ENCODE data around the gene S100A8.
"Not testable (repeated sequence)": the region's sequence is repeated elsewhere in the genome, so short reads cannot be mapped to it uniquely, and the experiment has no call there.

DNA sequence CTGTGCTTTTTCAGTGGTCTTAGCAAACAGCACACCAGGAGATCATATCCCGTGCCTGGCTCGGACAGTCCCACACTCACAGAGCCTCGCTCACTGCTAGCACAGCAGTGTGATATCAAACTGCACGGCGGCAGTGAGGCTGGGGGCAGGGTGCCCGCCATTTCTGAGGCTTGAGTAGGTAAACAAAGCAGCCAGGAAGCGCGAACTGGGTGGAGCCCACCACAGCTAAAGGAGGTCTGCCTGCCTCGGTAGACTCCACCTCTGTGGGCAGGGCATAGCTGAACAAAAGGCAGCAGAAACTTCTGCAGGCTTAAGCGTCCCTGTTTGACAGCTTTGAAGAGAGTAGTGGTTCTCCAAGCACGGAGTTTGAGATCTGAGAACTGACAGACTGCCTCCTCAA, 16.4 kb upstream of the S100A8 start:
- not testable (repeated sequence) for TF ChIP-seq EZH2 (IDR thresholded peaks at IDR 0.05); POLR2AphosphoS5 (IDR thresholded peaks at IDR 0.05; ENCODE audit: borderline replicate concordance, low read depth, low read length); FOXP2 (optimal IDR thresholded peaks at IDR 0.05; ENCODE audit: control extremely low read depth, extremely low read length, insufficient read depth)
